DLD1 (cell line): Measurements from ENCODE around the gene SLC38A6.

ENCODE experiments used
- in situ Hi-C: cut with HindIII; loops from 2 replicates; pipeline ENCODE4 v1.10.0; 2017; ENCODE audit warnings: low sequenced_read_pairs

SLC38A6 gene

DNA sequence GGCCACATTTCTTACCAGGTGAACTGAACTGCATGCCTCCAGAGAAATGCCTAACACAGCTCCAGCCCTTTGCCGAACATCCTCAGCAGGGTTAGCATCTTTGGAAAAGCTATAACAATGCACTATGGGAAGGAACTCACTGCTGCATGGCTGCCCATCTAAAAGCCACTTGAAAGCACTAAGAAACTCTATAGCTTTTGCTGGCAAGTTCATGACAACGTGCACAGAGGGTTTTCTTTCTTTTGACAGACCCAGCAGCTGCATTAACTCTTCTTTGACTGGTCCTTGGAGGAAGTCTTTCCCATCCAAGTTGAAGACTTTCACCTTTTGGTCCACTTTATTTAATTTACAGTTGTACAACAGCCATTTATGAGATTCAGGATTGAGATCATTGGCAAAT is 5.5 kb upstream of the SLC38A6 start:
- in situ Hi-C loops = loop anchor here (5.0 kb wide), 1 partner anchor 33 kb away; no protein-coding TSS in a partner anchor

DNA sequence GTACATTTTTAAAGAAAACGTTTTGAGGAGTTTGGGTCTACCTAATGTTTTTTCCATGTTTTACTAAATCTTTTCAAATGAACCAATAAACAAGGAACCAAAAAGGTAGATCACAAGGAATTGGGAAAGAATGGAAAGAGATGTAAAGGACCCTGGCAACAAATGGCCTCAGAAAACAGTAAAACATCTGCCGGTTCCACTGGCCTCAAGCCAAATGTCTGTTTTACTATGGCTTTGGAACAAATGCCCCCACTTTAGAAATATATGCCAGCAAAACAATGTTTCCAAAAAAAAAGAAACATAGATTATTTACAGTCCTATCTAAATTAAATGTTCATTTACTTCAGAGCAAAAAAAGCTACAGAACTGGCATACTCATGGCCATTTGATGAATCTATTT is 3.2 kb upstream of the SLC38A6 start:
- in situ Hi-C loops = loop anchor here (5.0 kb wide), 1 partner anchor 36 kb away; no protein-coding TSS in a partner anchor

GRCh38 chr14:60981633-60982455 is 799 bp downstream of the SLC38A6 start:
- in situ Hi-C loops = no loop called here

- in situ Hi-C loops = no loop called here
Measured at GRCh38 chr14:60984196-60984595, 3.2 kb downstream of the SLC38A6 start.

- in situ Hi-C loops = no loop called here
Measured at GRCh38 chr14:60986500-60986899, 5.5 kb downstream of the SLC38A6 start.

GRCh38 chr14:60989599-60989998 is 8.6 kb downstream of the SLC38A6 start:
- in situ Hi-C loops = no loop called here

DNA sequence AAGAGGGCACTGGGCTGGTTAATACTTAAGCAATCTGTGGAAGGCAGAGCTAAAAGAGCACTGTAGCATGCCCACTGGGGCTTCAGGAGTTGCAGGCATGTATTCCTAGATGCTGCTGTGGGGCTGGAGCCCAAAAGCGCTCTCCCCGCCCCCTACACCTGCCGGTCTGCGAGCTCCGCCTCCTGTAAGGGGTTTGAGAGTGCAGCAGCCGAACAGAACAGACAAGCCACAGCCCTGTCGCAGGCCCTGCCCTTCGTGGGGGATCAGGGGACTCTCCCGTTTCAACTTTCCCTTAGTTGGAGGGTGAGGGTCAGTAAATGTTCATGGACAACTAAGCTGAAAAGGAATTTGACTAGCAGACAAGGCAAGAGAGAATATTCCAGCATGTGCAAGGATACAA is 17.6 kb downstream of the SLC38A6 start:
- in situ Hi-C loops = no loop called here

- in situ Hi-C loops = no loop called here
Measured at GRCh38 chr14:60999536-60999935, 18.5 kb downstream of the SLC38A6 start.

DNA sequence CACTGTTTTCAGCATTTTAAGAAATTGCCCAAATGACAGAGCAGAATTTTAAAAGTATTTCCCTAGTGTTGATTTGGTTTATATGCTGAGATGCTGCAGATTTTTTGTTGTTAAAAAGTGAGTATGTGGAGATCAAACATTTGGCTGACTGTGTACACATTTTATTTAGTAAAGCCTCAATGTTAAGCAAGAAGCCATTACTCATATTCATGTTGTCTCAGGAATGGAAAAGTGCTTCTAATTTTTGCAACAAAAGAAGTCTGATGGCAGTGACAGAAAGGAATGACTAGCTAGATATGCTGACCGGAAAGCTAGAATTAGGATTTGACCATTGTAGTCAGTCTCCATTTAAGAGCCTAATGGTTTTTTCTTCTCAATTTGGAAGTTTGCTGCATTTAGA is 22.5 kb downstream of the SLC38A6 start:
- in situ Hi-C loops = no loop called here

DNA sequence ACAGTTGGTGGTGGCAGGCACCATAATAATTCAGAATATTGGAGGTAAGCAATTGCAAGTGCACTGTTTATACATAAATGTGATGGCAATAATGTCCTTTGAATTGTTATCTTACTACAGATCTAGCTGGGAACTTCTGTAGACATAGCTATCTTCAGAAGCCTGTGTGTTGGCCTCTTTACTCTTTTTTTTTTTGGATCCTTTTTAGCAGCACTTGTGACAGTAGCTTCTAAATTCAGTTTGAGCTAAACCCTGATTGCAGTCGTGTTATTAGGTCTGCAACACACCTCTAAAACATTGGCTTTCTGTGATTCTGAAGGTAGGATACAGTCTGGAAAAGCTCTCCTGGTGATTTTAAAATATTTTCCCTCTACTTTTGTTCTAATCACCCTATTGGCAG is 38.5 kb downstream of the SLC38A6 start:
- in situ Hi-C loops = no loop called here

DNA sequence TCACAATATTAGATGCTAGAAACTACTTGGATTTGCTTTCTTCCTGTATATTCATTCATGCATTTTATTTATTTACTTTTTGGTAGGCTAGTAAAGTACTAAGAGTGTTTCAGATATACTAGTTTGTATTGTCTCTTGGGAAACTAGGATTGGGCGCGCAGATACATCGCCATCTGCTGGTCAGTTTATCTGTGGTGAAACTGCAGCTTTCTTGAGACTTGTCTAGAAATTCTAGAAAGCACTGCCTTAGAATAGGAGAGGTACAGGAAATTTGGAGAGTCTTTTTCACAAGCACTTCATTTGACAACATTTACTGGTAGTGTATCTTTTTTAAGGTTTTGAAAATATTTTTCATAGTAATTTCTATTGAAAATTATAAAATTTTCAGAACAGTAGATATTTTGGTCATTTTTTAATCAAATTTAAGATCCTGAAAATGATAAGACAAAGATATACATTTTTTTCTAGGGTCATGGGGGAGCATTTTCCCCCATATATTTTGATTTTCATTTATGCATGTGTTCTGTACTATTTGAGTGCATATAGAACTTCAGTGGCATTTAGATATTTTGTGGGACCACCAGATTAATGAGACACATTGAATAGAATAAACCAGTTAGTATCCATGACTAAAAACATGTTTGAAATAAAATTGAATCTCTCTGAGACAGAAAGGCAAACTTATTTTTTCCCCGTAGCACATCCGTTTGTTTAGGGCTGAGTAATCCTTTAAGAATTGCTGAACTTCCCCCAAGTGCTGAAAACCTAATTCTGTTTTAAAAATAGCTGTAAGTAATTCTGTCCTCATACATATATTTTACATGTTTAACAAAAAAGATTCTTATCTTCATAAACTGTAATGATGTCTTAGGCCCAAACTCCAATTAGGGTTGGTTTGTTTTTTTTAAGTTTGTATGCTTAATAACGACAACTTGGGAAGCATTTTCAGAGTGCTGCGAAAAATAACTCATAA is 44.5 kb downstream of the SLC38A6 start:
- in situ Hi-C loops = loop anchor here (10.0 kb wide), 1 partner anchor 381 kb away; the partner anchor contains the start of gene SIX1

DNA sequence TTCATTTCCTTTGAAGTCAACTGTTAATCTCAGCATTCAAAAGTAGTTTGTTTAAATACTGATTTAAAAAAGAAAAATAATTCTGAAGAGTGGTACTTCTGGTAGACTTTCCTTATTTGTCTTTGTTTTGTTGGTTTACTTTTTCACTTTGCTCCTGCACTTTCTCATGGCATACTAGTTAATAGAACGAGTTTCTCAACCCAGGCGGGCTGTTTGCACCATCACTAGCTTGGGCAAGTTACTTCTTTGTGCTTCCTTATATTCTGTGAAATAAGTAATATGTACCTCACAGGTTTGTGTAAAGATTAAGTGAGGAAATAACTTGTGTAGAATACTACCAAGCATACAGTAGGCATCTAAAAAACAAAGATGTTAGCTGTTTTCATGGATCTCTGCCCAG is 45.5 kb downstream of the SLC38A6 start:
- in situ Hi-C loops = loop anchor here (10.0 kb wide), 1 partner anchor 382 kb away; the partner anchor contains the start of gene SIX1

DNA sequence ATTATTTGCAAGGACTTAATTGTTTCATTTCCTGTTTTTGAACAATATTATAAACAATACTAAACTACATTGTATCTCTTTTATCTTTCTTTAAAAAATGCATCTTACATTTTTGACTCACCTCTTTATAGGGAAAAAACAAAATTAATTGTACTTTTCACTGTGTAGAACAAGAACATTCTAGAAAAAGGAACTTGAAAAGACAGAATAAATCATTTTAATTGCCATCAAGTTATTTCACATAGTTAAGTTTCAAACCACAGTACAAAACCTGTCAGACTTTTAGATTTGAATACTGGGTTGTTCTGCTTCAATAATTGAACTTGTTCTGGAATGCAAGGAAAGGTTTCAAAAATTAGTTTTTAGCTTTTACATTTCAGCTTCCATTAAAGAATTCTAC is 50.0 kb downstream of the SLC38A6 start:
- in situ Hi-C loops = no loop called here

GRCh38 chr14:61033054-61033453 is 52.0 kb downstream of the SLC38A6 start:
- in situ Hi-C loops = no loop called here

DNA sequence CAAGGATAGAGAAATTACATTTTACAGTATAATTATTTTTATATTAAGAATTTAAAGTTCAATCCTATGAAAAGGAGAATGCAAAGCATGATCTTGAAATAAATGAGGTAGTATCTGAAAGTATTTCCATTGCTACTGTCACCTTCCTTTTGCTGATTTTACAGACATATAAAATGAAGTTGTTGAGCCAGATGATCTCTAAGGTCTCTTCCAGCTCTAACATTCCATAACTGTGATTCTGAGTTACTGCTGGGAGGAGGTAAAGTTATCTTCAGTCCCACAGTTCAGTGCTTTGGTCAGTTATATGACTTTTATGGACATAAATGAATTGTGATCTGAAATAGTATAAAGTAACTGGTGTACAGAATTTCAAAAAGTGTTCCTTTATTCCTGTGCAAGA is 52.8 kb downstream of the SLC38A6 start:
- in situ Hi-C loops = no loop called here

- in situ Hi-C loops = no loop called here
Measured at GRCh38 chr14:61034416-61035120, 53.5 kb downstream of the SLC38A6 start.

GRCh38 chr14:61037215-61037614 is 56.2 kb downstream of the SLC38A6 start:
- in situ Hi-C loops = no loop called here

- in situ Hi-C loops = loop anchor here (10.0 kb wide), 1 partner anchor 407 kb away; no protein-coding TSS in a partner anchor
Measured at GRCh38 chr14:61041704-61042103, 60.7 kb downstream of the SLC38A6 start.

DNA sequence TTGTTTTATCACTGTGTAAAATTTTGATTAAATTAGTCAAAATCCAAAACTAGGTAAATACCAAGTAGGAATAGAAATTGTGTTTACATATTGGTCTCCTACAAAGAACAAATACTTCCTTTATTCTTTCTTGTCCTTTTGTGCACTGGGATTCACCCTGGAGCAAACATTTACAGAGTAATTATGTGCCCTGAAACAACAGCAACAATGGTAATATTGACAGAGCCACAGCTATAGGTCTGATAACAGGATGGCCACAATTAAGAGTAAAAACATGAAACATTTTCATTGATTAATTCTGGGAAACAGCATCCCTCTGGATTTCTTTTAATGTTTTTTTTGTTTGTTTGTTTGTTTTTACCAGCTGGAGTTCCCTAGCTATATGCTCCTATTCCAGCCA is 61.2 kb downstream of the SLC38A6 start:
- in situ Hi-C loops = loop anchor here (10.0 kb wide), 1 partner anchor 407 kb away; no protein-coding TSS in a partner anchor

DNA sequence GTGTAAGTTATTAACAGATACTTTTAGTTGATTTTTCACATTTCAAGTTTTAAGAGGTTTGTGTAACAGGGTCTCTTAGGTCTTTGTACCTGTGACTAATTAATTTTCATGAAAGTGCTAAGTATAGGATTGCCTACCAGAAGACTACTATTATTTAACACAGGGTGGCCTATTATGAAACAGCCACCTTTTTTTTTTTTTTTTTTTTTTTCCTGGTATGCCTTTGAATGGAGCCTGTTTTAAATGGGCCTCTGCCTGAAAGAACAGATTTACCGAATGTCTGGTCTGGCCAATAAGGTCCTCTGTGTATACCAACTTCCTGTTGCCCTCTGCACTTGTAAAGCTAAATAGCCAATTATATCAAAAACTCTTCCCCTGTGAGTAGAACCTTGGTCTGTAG is 62.5 kb downstream of the SLC38A6 start:
- in situ Hi-C loops = loop anchor here (10.0 kb wide), 1 partner anchor 409 kb away; no protein-coding TSS in a partner anchor

DNA sequence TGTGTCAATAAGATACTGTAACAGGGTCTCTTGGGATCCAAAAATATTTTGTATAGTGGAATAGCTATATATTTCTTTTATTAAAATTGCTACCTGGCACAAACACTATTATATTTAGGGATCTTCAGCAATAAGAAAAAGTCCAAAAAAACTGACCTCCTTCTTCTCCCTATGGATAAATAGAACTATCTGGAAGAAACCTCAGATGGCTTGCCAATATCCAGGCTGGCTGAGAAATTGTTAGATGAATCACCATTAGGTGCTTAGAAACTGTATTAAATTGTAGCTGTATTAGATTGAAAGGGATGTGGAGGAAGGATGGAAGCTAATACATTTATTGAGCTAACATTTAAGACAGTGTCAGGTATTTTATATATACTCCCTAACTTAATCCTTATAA is 66.0 kb downstream of the SLC38A6 start:
- in situ Hi-C loops = loop anchor here (10.0 kb wide), 1 partner anchor 412 kb away; no protein-coding TSS in a partner anchor
